AML-193 (cell line): ENCODE results near the gene IFIT5.
A peak's percentile ranks its signal among the peaks of the same experiment; 100 is the strongest.
"Not testable (repeated sequence)": the region's sequence is repeated elsewhere in the genome, so short reads cannot be mapped to it uniquely, and the experiment has no call there.

Experiments
- DNase-seq, 2 experiments: peaks; one replicate each; lab custom pipeline; 2025; lab: John Stamatoyannopoulos, UW

Gene IFIT5

GRCh38 chr10:89392974-89393373 is 21.4 kb upstream of the IFIT5 start:
- peak; percentile 57 to 61 for DNase-seq

GRCh38 chr10:89393898-89394297 is 20.5 kb upstream of the IFIT5 start:
- no peak for DNase-seq

GRCh38 chr10:89395141-89395540 is 19.2 kb upstream of the IFIT5 start:
- DNase-seq = no peak

DNA sequence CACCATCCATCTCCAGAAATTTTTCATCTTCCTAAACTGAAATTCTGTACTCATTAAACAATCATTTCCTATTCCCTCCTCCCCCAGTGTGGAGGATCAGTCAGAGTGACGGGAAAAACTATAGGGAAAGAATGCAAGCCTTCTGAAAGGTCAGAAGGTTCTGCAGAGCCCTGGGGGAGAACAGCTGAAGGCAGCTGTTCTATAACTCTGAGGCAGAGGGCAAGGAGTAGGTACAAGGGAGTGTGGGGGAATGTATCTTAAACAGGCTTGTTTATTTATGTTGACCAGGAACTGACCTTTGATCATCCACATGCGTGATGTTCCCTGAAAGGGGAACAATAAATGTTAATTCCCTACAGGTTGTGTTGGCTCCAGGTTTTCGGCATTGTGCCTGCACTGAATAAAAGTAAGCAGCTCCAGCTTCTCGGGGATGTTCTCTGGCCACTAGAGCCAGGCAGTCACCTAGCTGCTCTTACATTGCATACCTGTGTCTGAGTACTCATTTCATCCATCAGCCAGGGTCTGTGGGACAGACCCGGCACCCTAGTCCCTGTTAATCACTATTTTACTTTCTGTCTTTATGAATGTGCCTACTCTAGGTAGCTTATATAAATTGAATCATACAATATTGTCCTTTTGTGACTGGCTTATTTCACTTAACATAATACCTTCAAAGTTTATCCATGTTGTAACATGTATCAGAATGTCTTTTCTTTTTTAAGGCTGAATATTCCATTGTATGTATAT is 16.2 kb upstream of the IFIT5 start:
- no peak for DNase-seq

GRCh38 chr10:89399956-89400355 is 14.4 kb upstream of the IFIT5 start:
- DNase-seq = peak; percentile 18

DNA sequence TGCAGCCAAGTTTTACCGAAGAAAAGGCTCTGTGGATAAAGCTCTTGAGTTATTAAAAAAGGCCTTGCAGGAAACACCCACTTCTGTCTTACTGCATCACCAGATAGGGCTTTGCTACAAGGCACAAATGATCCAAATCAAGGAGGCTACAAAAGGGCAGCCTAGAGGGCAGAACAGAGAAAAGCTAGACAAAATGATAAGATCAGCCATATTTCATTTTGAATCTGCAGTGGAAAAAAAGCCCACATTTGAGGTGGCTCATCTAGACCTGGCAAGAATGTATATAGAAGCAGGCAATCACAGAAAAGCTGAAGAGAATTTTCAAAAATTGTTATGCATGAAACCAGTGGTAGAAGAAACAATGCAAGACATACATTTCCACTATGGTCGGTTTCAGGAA is 11.3 kb upstream of the IFIT5 start:
- DNase-seq = no peak

DNA sequence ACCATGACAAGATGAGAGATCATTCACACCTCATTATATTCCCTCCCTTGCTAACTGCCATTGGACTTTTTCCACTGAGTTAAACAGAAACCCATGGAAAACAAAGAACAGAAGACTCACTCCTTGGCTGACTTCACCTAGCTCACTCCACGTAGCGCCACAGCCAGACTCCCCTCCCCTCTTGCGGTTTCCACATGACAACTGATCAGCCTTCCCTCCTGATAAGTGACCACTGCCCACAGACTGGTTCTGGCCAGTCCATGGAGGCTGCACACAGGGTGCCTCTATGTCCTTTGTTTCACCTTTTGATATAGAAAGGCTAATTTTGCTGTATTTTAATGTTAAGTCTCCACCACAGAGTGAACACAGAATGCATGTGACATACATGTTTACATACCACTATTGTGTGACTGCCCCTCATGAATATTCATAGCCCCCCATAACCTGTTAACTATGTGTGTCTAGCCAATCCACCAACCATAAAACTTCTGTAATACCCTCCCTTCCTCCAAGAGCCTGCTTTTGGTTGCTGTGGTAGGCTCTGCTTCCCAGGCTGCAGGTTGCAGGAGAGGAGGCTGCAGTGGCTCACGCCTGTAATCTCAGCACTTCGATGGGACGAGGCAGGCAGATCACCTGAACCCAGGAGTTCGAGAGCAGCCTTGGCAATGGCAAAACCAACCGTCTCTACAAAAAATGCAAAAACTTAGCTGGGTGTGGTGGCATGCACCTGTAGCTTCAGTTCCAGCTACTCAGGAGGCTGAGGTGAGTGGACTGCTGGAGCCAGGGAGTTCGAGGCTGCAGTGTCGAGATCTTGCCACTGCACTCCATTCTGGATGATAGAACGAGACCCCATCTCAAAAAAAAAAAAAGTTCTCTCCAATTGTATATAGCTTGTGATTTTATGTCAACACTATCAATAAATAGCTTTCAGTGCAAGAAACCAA is 10.0 kb upstream of the IFIT5 start:
- DNase-seq = no peak

DNA sequence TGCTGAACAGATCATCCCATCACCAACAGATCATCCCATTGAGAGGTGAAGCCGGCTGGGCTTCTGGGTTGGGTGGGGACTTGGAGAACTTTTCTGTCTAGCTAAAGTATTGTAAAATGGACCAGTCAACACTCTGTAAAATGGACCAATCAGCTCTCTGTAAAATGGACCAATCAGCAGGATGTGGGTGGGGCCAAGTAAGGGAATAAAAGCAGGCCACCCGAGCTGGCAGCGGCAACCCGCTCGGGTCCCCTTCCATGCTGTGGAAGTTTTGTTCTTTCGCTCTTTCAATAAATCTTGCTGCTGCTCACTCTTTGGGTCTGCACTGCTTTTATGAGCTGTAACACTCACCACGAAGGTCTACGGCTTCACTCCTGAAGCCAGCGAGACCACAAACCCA is 8.2 kb upstream of the IFIT5 start:
- not testable (repeated sequence) for DNase-seq

DNA sequence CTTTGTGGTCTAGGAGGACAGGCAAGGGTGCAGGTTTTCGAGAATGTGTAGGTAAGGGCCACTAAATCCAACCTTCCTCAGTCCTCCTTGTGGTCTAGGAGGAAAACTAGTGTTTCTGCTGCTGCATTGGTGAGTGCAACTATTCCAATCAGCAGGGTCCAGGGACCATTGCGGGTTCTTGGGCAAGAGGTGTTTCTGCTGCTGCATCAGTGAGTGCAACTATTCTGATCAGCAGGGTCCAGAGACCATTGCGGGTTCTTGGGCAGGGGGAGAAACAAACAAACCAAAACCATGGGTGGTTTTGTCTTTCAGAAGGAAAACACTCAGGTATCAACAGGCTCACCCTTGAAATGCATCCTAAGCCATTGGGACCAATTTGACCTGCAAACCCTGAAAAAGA is 6.6 kb upstream of the IFIT5 start:
- not testable (repeated sequence) for DNase-seq

DNA sequence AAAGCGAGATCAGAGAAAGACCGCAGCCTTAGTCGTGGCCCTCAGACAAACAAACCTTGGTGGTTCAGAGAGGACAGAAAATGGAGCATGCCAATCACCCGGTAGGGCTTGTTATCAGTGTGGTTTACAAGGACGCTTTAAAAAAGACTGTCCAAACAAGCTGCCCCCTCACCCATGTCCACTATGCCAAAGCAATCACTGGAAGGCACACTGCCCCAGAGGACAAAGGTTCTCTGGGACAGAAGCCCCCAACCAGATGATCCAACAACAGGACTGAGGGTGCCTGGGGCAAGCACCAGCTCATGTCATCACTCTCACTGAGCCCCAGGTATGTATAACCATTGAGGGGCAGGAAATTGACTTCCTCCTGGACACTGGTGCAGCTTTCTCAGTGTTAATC is 5.1 kb upstream of the IFIT5 start:
- not testable (repeated sequence) for DNase-seq

DNA sequence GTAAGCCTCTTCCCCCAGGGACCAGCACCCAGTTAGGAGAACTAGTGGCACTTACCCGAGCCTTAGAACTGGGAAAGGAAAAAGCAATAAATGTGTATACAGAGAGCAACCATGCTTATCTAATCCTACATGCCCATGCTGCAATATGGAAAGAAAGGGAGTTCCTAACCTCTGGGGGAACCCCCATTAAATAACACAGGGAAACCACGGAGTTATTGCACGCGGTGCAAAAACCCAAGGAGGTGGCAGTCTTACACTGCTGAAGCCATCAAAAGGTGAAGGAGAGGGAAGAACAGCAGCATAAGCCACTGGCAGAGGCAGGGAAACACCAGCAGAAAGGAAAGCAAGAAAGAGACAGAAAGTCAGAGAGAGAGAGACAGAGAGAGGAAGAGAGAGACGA is 3.8 kb upstream of the IFIT5 start:
- not testable (repeated sequence) for DNase-seq

DNA sequence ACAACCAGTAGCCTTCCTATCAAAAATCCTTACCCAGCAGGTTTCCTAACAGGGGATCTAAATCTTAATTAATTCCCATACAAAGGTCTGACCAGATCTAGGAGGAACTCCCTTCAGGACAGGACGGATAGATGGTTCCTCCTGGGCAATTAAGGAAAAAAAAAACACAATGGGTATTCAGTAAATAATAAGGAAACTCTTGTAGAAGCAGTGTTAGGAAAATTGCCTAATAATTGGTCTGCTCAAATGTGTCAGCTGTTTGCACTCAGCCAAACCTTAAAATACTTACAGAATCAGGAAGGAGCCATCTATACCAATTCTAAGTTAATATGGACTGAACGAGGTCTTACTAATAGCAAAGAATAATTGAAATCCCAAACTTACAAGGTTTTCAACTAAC is 3.2 kb upstream of the IFIT5 start:
- not testable (repeated sequence) for DNase-seq

DNA sequence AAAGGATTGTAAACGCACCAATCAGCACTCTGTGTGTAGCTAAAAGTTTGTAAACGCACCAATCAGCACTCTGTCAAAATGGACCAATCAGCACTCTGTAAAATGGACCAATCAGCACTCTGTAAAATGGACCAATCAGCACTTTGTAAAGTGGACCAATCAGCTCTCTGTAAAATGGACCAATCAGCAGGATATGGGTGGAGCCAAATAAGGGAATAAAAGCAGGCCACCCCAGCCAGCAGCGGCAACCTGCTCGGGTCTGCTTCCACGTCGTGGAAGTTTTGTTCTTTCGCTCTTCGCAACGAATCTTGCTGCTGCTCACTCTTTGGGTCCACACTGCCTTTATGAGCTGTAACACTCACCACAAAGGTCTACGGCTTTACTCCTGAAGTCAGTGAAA is 2.1 kb upstream of the IFIT5 start:
- not testable (repeated sequence) for DNase-seq

GRCh38 chr10:89413398-89413912 is 913 bp upstream of the IFIT5 start:
- no peak for DNase-seq

- peak in 1 of 2 experiments; percentile 30 for DNase-seq
These were observed 782 bp downstream of the IFIT5 start for GRCh38 chr10:89414879-89415821.

DNA sequence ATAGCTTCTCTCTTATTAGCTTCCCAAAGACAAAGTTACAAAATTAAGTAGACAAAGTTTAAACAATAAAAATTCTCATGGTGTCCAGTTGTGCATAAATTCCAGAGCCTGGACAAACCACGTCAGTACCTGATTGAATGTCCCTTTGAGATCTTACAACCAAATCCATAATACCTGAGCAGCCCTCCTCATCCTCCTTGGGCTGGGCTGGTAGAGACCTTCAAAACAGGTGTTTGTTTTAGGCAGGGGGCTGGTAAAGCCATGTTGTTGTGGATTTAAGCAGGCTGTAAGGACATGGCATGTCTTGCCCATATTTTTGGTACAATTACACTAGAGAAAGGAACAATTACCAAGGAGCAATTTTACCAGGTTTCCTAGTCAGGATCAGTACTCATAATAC is 2.1 kb downstream of the IFIT5 start:
- no peak for DNase-seq

GRCh38 chr10:89419548-89419947 is 5.2 kb downstream of the IFIT5 start:
- DNase-seq = no peak

- DNase-seq = no peak
These were observed 6.7 kb downstream of the IFIT5 start for GRCh38 chr10:89421018-89421476.

- no peak for DNase-seq
These were observed 10.6 kb downstream of the IFIT5 start for GRCh38 chr10:89425000-89425399.

DNA sequence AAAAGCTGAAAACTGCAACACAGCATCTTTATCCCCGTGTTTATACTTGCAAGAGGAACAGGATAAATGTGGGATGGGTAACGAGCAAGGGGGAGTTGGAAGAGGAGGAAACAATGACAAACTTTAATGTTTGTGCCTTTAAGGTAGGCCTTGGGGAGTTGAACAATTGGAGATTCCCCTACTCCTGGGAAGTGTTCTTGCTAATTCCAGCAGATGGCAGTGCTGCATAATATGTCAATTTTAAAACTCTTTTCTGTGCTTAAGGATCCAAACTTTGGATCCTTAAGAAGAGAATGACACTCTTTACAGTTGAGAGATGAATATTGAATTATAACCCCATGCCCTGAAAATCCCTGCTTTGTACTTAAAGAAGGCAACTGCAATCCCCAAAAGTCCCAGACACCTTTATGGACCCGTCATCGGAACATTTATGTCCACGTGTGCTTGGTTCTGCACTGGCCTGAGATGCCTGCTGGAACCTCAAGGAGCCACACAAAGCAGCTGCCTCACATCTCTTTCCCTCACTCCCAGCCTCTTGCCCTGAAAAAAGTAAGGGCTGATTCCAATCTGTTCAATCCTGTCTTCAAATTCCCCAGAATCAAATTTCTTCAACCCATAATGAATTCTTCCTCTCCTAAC is 12.0 kb downstream of the IFIT5 start:
- DNase-seq = peak; percentile 24 to 56

DNA sequence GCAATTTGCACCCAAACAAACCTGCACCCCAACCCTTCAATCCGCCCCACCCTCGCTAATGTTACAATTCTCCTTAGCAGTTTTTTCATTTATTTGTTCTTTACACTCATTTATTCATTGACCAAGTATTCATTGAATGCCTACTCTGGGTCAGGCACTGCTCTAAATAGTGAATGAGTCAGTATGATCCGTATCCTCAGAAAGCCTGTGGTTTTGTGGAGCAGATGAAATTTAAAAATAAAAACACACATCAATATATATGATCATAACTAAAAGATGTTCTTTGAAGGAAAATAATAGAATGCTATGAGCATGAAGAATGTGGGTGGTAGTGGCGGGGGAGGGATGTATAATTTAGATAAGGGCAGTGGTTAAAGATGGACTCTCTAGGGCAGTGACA is 13.3 kb downstream of the IFIT5 start:
- no peak for DNase-seq
